Measurements from ENCODE around the gene THOC7.
A peak's percentile ranks its signal among the peaks of the same experiment; 100 is the strongest.

Gene THOC7

DNA sequence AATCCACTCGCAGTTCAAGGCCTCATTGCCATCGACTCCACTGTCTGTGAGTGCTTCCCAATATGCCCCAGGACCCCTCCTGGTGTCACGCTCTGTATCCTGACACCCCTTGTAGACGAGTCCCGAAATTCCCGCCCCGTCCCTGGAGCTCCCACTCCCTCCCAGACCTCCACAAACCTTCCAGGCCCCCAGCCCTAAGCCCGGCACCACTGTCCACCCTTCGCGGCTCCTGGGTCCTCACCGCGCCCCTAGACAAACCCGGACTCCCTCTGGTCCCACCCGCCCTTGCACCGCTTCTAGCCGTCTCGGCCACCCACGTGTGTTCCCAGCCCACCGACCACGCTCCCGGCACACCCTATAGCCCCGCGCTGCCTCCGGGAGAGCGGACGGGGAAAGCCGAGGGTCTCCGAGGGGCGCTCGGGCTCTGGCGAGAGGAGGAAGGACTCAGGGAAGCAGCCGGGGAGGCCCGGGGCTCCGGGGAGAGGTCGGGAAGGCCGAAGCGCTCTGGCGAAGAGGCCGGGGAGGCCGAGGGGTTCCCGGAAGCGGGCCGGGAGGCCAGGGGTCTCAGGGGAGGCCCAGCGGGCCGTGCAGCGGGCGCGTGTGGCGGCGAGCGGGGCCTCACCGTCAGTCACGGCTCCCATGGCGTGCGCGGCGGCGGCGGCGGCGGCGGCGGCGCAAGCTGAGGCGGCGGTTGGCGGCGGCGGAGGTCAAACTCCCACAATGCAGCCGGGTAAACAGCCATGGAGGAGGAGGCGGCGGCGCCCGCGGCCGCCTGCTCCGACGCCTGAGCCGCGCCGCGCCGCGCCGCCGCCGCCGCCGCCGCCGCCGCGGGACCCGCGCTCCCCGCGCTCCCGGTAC lies at the start of gene THOC7, which contains the start of gene ATXN7:
Gene THOC7 (minus strand): TSS at position 656 of the 858 bp plus-strand sequence. CDS start 15 bp downstream, at position 641.
Gene ATXN7 (plus strand): TSS at position 718 of the 858 bp plus-strand sequence. CDS start 48,732 bp downstream, outside the sequence.
- peaks cover 10% of the 10 kb centered on the region for H4K20me1 ChIP-seq (ENCODE audit: insufficient read depth, low read length)
- H3K4me3 ChIP-seq (ENCODE audit: low read length): peak within 1 kb of the TSS; percentile 99
- H3K27me3 ChIP-seq (ENCODE audit: low read depth, low read length): no peaks in the 10 kb centered on the region
- H3K4me1 ChIP-seq (ENCODE audit: low read length): peaks cover 20% of the 10 kb centered on the region
- TF ChIP-seq EZH2phosphoT487 (IDR thresholded peaks at IDR 0.05; ENCODE audit: low read depth): no peak
- TF ChIP-seq, protein P1, sequence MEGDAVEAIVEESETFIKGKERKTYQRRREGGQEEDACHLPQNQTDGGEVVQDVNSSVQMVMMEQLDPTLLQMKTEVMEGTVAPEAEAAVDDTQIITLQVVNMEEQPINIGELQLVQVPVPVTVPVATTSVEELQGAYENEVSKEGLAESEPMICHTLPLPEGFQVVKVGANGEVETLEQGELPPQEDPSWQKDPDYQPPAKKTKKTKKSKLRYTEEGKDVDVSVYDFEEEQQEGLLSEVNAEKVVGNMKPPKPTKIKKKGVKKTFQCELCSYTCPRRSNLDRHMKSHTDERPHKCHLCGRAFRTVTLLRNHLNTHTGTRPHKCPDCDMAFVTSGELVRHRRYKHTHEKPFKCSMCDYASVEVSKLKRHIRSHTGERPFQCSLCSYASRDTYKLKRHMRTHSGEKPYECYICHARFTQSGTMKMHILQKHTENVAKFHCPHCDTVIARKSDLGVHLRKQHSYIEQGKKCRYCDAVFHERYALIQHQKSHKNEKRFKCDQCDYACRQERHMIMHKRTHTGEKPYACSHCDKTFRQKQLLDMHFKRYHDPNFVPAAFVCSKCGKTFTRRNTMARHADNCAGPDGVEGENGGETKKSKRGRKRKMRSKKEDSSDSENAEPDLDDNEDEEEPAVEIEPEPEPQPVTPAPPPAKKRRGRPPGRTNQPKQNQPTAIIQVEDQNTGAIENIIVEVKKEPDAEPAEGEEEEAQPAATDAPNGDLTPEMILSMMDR (IDR thresholded peaks at IDR 0.05; ENCODE audit: low read depth, low read length): no peak
- H3K79me2 ChIP-seq (ENCODE audit: low read length): peaks cover 97% of the 10 kb centered on the region
- H3K4me2 ChIP-seq (ENCODE audit: low read length): peak within 1 kb of the TSS; percentile 97
- H2AFZ ChIP-seq (ENCODE audit: low read depth, low read length): peak within 1 kb of the TSS; percentile 93
- H3K36me3 ChIP-seq (replicated peaks; ENCODE audit: low read depth, low read length): peaks cover 11% of the 10 kb centered on the region
- peak within 1 kb of the TSS; percentile 99 for H3K9ac ChIP-seq (ENCODE audit: low read length)
- H3K9me3 ChIP-seq (ENCODE audit: insufficient read depth, low read length): no peaks in the 10 kb centered on the region
- peak within 1 kb of the TSS; percentile 71 for H3K27ac ChIP-seq (ENCODE audit: low read length)

- Histone ChIP-seq H3K79me2 (ENCODE audit: low read length) (peaks cover 11% of the 10 kb centered on the region), H3K4me3 (ENCODE audit: low read length) (peak overlapping the region; percentile 80), H3K4me2 (ENCODE audit: low read length) (peak overlapping the region; percentile 97), H3K4me1 (ENCODE audit: low read length) (peaks cover 25% of the 10 kb centered on the region), H3K9ac (ENCODE audit: low read length) (peak overlapping the region; percentile 69), H2AFZ (ENCODE audit: low read depth, low read length) (no peak overlapping the region), H3K36me3 (replicated peaks; ENCODE audit: low read depth, low read length) (peaks cover 38% of the 10 kb centered on the region), H3K27me3 (ENCODE audit: low read depth, low read length) (no peaks in the 10 kb centered on the region), H3K27ac (ENCODE audit: low read length) (peak overlapping the region; percentile 29; the same call in 1 of the 2 replicates), H3K9me3 (ENCODE audit: insufficient read depth, low read length) (no peaks in the 10 kb centered on the region), H4K20me1 (ENCODE audit: insufficient read depth, low read length) (peaks cover 23% of the 10 kb centered on the region)
- TF ChIP-seq EZH2phosphoT487 (IDR thresholded peaks at IDR 0.05; ENCODE audit: low read depth): no peak
Observed at GRCh38 chr3:63912768-63913588, 49.4 kb upstream of the THOC7 start.

DNA sequence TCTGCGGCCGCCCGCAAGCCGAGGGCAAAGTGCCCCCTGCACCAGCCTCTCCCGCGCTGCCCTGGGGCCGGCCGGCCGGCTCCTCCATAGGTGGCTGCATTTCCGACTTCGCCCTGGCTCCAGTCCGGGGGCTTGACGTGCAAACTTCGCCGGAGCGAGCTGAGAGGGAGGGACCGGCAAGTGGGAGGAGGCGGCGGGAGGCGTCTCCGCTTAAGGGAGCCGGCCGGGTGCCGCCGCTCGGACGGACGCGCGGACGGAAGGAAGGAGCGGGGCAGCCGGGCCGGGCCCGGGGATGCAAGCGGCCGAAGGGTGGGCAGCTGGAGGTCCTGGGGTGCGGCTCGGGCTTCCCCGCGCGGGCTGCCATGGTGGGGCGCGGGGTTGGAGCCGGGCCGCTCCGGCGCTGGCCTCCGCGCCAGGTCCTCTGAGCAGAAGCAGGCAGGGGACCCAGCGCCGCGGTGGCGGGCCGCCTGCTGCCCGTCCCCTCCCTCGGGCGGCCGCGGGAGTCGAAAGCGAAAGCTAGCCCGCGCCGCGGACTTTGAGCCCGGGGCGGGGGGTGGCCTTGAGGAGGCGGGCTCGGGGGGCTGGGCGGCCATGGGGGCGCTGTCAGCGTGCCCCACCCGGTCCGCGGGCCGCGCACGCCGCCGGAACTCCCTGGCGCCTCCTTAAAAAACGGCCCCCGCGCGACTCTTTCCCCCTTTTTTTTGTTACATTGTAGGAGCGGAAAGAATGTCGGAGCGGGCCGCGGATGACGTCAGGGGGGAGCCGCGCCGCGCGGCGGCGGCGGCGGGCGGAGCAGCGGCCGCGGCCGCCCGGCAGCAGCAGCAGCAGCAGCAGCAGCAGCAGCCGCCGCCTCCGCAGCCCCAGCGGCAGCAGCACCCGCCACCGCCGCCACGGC lies 48.5 kb upstream of the THOC7 start, which contains the start of gene SCAANT1:
Gene SCAANT1 (minus strand): TSS at position 511 of the 895 bp plus-strand sequence.
- H3K79me2 ChIP-seq (ENCODE audit: low read length): peaks cover 11% of the 10 kb centered on the region
- peaks cover 19% of the 10 kb centered on the region; the same call in 1 of the 2 replicates for H4K20me1 ChIP-seq (ENCODE audit: insufficient read depth, low read length)
- peak within 1 kb of the TSS; percentile 57 for H3K27ac ChIP-seq (ENCODE audit: low read length)
- H3K27me3 ChIP-seq (ENCODE audit: low read depth, low read length): no peaks in the 10 kb centered on the region
- H3K4me3 ChIP-seq (ENCODE audit: low read length): peak within 1 kb of the TSS; percentile 80
- peak within 1 kb of the TSS; percentile 69 for H3K9ac ChIP-seq (ENCODE audit: low read length)
- peak within 1 kb of the TSS; percentile 97 for H3K4me2 ChIP-seq (ENCODE audit: low read length)
- H3K4me1 ChIP-seq (ENCODE audit: low read length): peaks cover 25% of the 10 kb centered on the region
- H3K36me3 ChIP-seq (replicated peaks; ENCODE audit: low read depth, low read length): peaks cover 30% of the 10 kb centered on the region
- no peak within 1 kb of the TSS for H2AFZ ChIP-seq (ENCODE audit: low read depth, low read length)
- no peak for TF ChIP-seq EZH2phosphoT487 (IDR thresholded peaks at IDR 0.05; ENCODE audit: low read depth)
- TF ChIP-seq, protein P1 (IDR thresholded peaks at IDR 0.05; ENCODE audit: low read depth, low read length): no peak
- H3K9me3 ChIP-seq (ENCODE audit: insufficient read depth, low read length): no peaks in the 10 kb centered on the region

GRCh38 chr3:63911509-63911872 lies 47.9 kb upstream of the THOC7 start:
- Histone ChIP-seq H3K4me2 (ENCODE audit: low read length) (peak overlapping the region; percentile 80), H4K20me1 (ENCODE audit: insufficient read depth, low read length) (peaks cover 19% of the 10 kb centered on the region; the same call in 1 of the 2 replicates), H3K27me3 (ENCODE audit: low read depth, low read length) (no peaks in the 10 kb centered on the region), H3K79me2 (ENCODE audit: low read length) (peaks cover 14% of the 10 kb centered on the region), H3K36me3 (replicated peaks; ENCODE audit: low read depth, low read length) (peaks cover 28% of the 10 kb centered on the region), H3K9me3 (ENCODE audit: insufficient read depth, low read length) (no peaks in the 10 kb centered on the region), H3K9ac (ENCODE audit: low read length) (peak overlapping the region; percentile 69), H3K27ac (ENCODE audit: low read length) (peak overlapping the region; percentile 57), H2AFZ (ENCODE audit: low read depth, low read length) (no peak overlapping the region), H3K4me1 (ENCODE audit: low read length) (peaks cover 25% of the 10 kb centered on the region), H3K4me3 (ENCODE audit: low read length) (peak overlapping the region; percentile 80)
- no peak for TF ChIP-seq EZH2phosphoT487 (IDR thresholded peaks at IDR 0.05; ENCODE audit: low read depth)
- TF ChIP-seq, protein P1 (IDR thresholded peaks at IDR 0.05; ENCODE audit: low read depth, low read length): no peak
